Measurements from ENCODE around the gene SLC5A1.

The SLC5A1 gene

GRCh38 chr22:32016081-32016480, 27.0 kb upstream of the SLC5A1 start:
- DNase-seq (ENCODE audit: extremely low read depth, low read depth) = no peak
- TF ChIP-seq CTCF (IDR thresholded peaks at IDR 0.05; ENCODE audit: low read depth, low read length) = no peak

GRCh38 chr22:32018056-32018455, 25.0 kb upstream of the SLC5A1 start:
- DNase-seq (ENCODE audit: extremely low read depth, low read depth) = no peak
- TF ChIP-seq CTCF (IDR thresholded peaks at IDR 0.05; ENCODE audit: low read depth, low read length) = no peak

- TF ChIP-seq CTCF (IDR thresholded peaks at IDR 0.05; ENCODE audit: low read depth, low read length) = no peak
- no peak for DNase-seq (ENCODE audit: extremely low read depth, low read depth)
Measured at GRCh38 chr22:32020117-32020516, 22.9 kb upstream of the SLC5A1 start.

DNA sequence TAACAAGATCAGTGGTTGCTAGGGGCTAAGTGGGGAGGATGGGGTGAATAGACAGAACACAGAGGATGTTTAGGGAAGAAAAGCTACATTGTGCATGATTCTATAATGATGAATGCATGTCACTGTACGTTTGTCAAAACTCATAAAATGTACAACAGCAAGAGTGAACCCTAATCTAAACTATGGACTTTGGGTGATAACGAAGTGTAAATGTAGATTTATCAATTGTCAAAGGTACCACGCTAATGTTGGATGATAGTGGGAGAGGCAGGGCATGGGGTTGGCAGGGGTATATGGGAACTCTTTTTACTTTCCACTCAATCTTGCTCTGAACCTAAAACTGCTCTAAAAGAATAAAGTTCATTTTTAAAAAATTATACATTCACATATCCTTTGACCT, 21.3 kb upstream of the SLC5A1 start:
- DNase-seq (ENCODE audit: extremely low read depth, low read depth) = no peak
- TF ChIP-seq CTCF (IDR thresholded peaks at IDR 0.05; ENCODE audit: low read depth, low read length) = no peak

DNA sequence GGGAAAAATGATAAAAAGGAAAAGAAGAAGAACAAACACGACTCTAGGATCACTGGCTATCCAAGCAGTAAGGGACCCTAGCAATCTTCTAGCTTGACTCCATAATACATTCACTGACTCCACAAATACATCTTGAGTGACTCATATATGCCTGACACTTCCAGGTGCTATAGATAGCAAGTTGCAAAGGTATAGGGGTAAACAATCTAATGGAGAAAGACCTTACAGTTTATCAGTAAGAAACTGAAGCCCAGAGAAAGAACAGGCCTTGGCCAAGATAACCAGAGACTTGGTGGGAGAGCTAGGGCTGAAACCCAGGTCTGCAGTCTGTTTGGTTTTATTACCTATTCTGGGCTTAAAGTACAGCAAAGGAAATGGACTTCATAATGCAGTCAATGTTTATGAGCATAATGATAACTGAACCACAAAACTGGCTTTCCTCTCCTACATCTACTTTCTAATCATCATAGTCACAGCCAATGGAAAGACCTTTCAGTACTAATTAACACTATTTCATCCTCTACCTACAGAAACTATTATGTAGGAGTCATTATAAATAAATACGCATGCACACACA, 19.7 kb upstream of the SLC5A1 start:
- no peak for DNase-seq (ENCODE audit: extremely low read depth, low read depth)
- TF ChIP-seq CTCF (IDR thresholded peaks at IDR 0.05; ENCODE audit: low read depth, low read length) = no peak

- TF ChIP-seq CTCF (IDR thresholded peaks at IDR 0.05; ENCODE audit: low read depth, low read length) = no peak
- no peak for DNase-seq (ENCODE audit: extremely low read depth, low read depth)
Measured at GRCh38 chr22:32024796-32025195, 18.3 kb upstream of the SLC5A1 start.

GRCh38 chr22:32030518-32031247, 12.4 kb upstream of the SLC5A1 start:
- no peak for DNase-seq (ENCODE audit: extremely low read depth, low read depth)
- TF ChIP-seq CTCF (IDR thresholded peaks at IDR 0.05; ENCODE audit: low read depth, low read length) = no peak
